Spleen (tissue), 11 donors: ENCODE results near the gene KLHL30. TPM values are rescaled to one million over a fixed set of nuclear protein-coding genes. Genes with fewer than 3 reads are reported as not detected.

Experiments used
- DNase-seq: peaks from one replicate; pipeline ENCODE4 v3.0.0-alpha.2; 2020
- H3K27ac ChIP-seq, 8 donors: fragments of 200-600 bp; sonication (generic) in 7 of 8; 1 replicate in 4 of 8; 2 replicates in 4 of 8; pipeline versions ENCODE4 v1.5.0 to v1.8.0; 2016 to 2021; ENCODE audit warnings: inconsistent platforms in 4 of 8, mild to moderate bottlenecking in 4 of 8, moderate library complexity in 1 of 8
- H3K27me3 ChIP-seq, 7 donors: fragments of 200-600 bp; sonication (generic) in 6 of 7; replicated peaks in 1 of 7; 1 replicate in 4 of 7; 2 replicates in 3 of 7; pipeline versions ENCODE4 v1.5.0 to v1.8.0; 2016 to 2021; ENCODE audit warnings: inconsistent platforms in 3 of 7, mild to moderate bottlenecking in 1 of 7
- H3K36me3 ChIP-seq, 6 donors: fragments of 200-600 bp; sonication (generic) in 5 of 6; 1 replicate in 4 of 6; 2 replicates in 2 of 6; pipeline versions ENCODE4 v1.5.0 to v1.8.0; 2016 to 2021; ENCODE audit warnings: inconsistent platforms in 2 of 6
- H3K4me1 ChIP-seq, 6 donors: fragments of 200-600 bp; sonication (generic) in 5 of 6; 1 replicate in 3 of 6; 2 replicates in 3 of 6; pipeline versions ENCODE4 v1.5.0 to v1.8.0; 2016 to 2021; ENCODE audit warnings: inconsistent platforms in 3 of 6
- H3K4me3 ChIP-seq, 8 donors: fragments of 200-600 bp; sonication (generic) in 7 of 8; 1 replicate in 4 of 8; 2 replicates in 4 of 8; pipeline versions ENCODE4 v1.5.0 to v1.8.0; 2016 to 2021; ENCODE audit warnings: inconsistent platforms in 4 of 8, mild to moderate bottlenecking in 4 of 8, moderate library complexity in 2 of 8
- H3K9me3 ChIP-seq, 8 donors: fragments of 200-600 bp; sonication (generic) in 7 of 8; 1 replicate in 4 of 8; 2 replicates in 4 of 8; pipeline versions ENCODE4 v1.5.0 to v1.8.0; 2016 to 2021; ENCODE audit warnings: inconsistent platforms in 4 of 8
- POLR2A ChIP-seq, 3 donors: fragments of 450-650 bp; IDR thresholded peaks; one replicate each; pipeline ENCODE4 v1.5.1; 2017; ENCODE audit warnings: antibody characterized with exemption in 3 of 3, mild to moderate bottlenecking in 1 of 3
- POLR2AphosphoS5 ChIP-seq, 3 donors: sonication (generic); formaldehyde crosslinking; IDR thresholded peaks; one replicate each; pipeline ENCODE4 v1.5.1; 2017; ENCODE audit warnings: antibody characterized with exemption in 3 of 3
- WGBS, 5 donors: extraction: QIAGEN DNeasy Blood & Tissue Kit in 3 of 5; methylation state at CpG; one replicate each; pipeline versions ENCODE4 v1.1.5 to v1.1.7; 2013 to 2018; 5-methylcytosine and 5-hydroxymethylcytosine counted together
- intact Hi-C: fragments of 100-400 bp; cut with DNase I; formaldehyde crosslinking; loops from one replicate; pipeline ENCODE4 v1.15.0; 2023; ENCODE audit warnings: low total_unique reads
- polyA plus RNA-seq, 3 donors: library from polyadenylated mRNA; stranded (reverse); fragments of 200-250 nt; gene quantifications; one replicate each; pipeline ENCODE4 v1.2.1, GENCODE V29; 2013
- total RNA-seq, 7 donors: library from RNA; depleted of rRNA in 3 of 7; stranded (reverse); fragments of >200 nt in 3 of 7; fragmentation: NEBNext Ultra II Directional in 4 of 7; extraction: Animal tissue kit (Norgen Biotek cat#: 25700) in 4 of 7; gene quantifications; one replicate each; pipeline versions ENCODE4 v1.1.0 to v1.2.1, GENCODE V29; 2016 to 2021
- TF ChIP-seq, protein P1 (sequence below), 11 experiments: fragments of 200-600 bp in 7 of 11; fragments of 450-650 bp in 4 of 11; sonication (generic) in 4 of 11; IDR thresholded peaks in 8 of 11; conservative IDR thresholded peaks in 3 of 11; 1 replicate in 7 of 11; 2 replicates in 4 of 11; pipeline versions ENCODE4 v1.4.0 to v1.8.0; 2016 to 2021; ENCODE audit warnings: antibody characterized with exemption in 11 of 11, inconsistent platforms in 4 of 11, mild to moderate bottlenecking in 1 of 11
- donor health status: healthy with polysubstance abuse.
- donor health status: DM: no; HTN: no; CAD: no; lungs with moderate emphysema.
- donor health status: DM: no; HTN: no; CAD: no.
- donor health status: Bipolar disorder and iron deficiency.
- donor health status: healthy.
- donor health status: DM: no; HTN: no; CAD: no.
- donor health status: DM: yes; HTN: yes; CAD: no.

Gene KLHL30
- total and polyA plus RNA-seq, 10 donors: 0.09 to 0.85 (median 0.23) TPM; not detected in 2

DNA sequence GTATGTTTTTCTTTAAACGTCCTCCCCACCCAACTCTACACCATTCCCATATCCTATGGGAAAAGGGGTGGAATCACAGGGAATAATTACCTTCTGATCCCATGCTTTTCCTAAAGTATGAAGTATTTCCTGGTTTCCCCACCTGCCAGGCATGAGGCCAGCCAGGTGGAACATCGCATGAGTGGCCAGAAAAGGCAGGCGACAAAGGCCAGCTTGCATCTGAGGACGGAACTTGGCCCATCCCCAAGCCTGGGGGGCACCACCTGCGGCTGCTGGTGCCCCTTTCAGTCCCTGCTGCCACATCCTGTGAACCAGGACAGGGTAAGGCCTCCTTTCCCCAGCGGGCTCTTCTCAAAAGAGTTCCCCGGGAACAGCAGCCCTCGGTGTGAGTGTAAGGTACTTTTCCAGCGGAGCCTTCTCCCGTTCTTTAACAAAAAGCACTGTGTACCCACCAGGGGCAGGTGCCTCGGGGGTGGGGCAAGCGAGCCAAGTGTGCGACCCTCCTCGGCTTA is 19.1 kb downstream of the KLHL30 start:
- Histone ChIP-seq H3K4me1 (peaks cover 0 to 32% (median 24%) of the 10 kb centered on the region in 6 donors), H3K9me3 (no peaks in the 10 kb centered on the region), H3K27ac (no peak overlapping the region), H3K27me3 (peaks cover 0 to 51% (median 17%) of the 10 kb centered on the region in 7 donors), H3K36me3 (no peaks in the 10 kb centered on the region), H3K4me3 (no peak overlapping the region)
- TF ChIP-seq, protein P1, sequence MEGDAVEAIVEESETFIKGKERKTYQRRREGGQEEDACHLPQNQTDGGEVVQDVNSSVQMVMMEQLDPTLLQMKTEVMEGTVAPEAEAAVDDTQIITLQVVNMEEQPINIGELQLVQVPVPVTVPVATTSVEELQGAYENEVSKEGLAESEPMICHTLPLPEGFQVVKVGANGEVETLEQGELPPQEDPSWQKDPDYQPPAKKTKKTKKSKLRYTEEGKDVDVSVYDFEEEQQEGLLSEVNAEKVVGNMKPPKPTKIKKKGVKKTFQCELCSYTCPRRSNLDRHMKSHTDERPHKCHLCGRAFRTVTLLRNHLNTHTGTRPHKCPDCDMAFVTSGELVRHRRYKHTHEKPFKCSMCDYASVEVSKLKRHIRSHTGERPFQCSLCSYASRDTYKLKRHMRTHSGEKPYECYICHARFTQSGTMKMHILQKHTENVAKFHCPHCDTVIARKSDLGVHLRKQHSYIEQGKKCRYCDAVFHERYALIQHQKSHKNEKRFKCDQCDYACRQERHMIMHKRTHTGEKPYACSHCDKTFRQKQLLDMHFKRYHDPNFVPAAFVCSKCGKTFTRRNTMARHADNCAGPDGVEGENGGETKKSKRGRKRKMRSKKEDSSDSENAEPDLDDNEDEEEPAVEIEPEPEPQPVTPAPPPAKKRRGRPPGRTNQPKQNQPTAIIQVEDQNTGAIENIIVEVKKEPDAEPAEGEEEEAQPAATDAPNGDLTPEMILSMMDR (IDR thresholded peaks at IDR 0.05 in 8 of 11, conservative IDR thresholded peaks at IDR 0.05 in 3 of 11): no peak
- TF ChIP-seq POLR2A (IDR thresholded peaks at IDR 0.05) (no peak), POLR2AphosphoS5 (IDR thresholded peaks at IDR 0.05) (no peak)
- no peak for DNase-seq
- intact Hi-C loops: no loop called here
- WGBS, 5 donors: 82 to 85% (median 82%) methylated on average over 14 of the region's 14 CpGs

DNA sequence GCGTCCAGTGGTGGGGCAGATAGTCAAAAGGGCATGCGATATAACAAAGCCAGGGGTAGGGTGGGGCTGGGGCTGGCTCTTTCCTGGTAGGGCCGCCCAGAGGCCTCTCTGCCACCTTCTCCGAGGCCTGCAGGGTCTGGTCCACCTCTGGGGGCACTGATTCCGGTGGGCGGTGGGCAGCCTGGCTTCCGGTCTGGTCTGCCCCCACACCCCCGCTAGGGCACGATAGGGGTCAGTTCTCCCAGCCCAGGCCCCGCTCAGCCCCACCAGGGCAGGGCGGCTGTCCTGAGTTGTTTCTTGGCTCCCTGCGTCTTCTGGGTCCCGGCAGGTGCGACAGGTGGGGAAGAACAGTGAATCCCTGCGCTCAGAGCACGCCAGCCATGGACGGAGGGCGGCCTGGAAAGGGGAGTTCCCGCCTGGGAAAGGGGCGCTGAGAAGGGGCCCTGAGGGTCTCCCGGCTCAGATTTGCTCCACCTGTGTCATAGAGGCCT is 19.6 kb downstream of the KLHL30 start:
- TF ChIP-seq POLR2A (IDR thresholded peaks at IDR 0.05): no peak
- TF ChIP-seq, protein P1 (IDR thresholded peaks at IDR 0.05 in 8 of 11, conservative IDR thresholded peaks at IDR 0.05 in 3 of 11): no peak
- TF ChIP-seq POLR2AphosphoS5 (IDR thresholded peaks at IDR 0.05): no peak
- Histone ChIP-seq H3K27me3 (peaks cover 0 to 56% (median 21%) of the 10 kb centered on the region in 7 donors), H3K36me3 (no peaks in the 10 kb centered on the region), H3K9me3 (no peaks in the 10 kb centered on the region), H3K27ac (no peak overlapping the region), H3K4me3 (no peak overlapping the region), H3K4me1 (peaks cover 0 to 33% (median 24%) of the 10 kb centered on the region in 6 donors)
- peak; percentile 69 for DNase-seq
- intact Hi-C loops: no loop called here
- 66 to 73% (median 68%) methylated on average over 15 to 21 of the region's 21 CpGs for WGBS, 5 donors

- Histone ChIP-seq H3K27me3 (peaks cover 0 to 62% (median 26%) of the 10 kb centered on the region in 7 donors), H3K4me1 (peaks cover 0 to 38% (median 28%) of the 10 kb centered on the region in 6 donors), H3K9me3 (no peaks in the 10 kb centered on the region), H3K4me3 (peak within 1 kb of the TSS in 6 of 8 donors; percentile 0 to 66 (median 32)), H3K36me3 (no peaks in the 10 kb centered on the region), H3K27ac (no peak within 1 kb of the TSS)
- DNase-seq: peak; percentile 84
- intact Hi-C loops: no loop called here
- 9 to 30% (median 17%) methylated on average over 14 to 55 of the region's 61 CpGs for WGBS, 5 donors
- TF ChIP-seq POLR2A (IDR thresholded peaks at IDR 0.05): no peak
- TF ChIP-seq, protein P1 (IDR thresholded peaks at IDR 0.05 in 8 of 11, conservative IDR thresholded peaks at IDR 0.05 in 3 of 11): peak in 6 of 11 experiments; percentile 29 to 74 (median 66)
Observed at GRCh38 chr2:238158509-238159070, 20.1 kb downstream of the KLHL30 start, which contains the start of gene ERFE. Gene ERFE, plus strand, starts transcription at chr2:238158970. Its CDS starts 38 bp downstream, at chr2:238159008.

DNA sequence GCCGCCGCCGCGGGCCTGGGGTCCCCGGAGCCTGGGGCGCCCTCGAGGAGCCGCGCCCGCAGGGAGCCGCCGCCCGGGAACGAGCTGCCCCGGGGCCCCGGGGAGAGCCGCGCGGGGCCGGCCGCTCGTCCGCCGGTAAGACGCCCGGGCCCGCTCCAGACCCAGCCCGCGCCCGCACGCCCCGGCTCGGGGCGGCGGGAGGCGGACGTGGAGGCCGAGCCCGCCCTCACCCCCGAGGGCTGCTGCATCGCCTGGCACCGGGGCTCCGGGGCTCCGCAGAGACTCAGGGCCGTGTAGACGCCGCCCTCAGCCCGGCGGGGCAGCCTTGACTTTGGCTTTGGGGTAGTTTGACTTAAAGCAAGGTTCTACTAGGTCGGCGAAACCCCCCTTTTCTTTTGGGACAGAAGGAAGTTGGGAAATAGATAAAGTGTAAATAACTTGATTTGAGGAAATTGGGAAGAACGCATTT is 20.6 kb downstream of the KLHL30 start:
- H3K27me3 ChIP-seq: peaks cover 0 to 67% (median 31%) of the 10 kb centered on the region in 7 donors
- 1 to 2% (median 2%) methylated on average over 29 to 52 of the region's 52 CpGs for WGBS, 5 donors
- H3K9me3 ChIP-seq: no peaks in the 10 kb centered on the region
- peaks cover 0 to 43% (median 33%) of the 10 kb centered on the region in 6 donors for H3K4me1 ChIP-seq
- H3K4me3 ChIP-seq: peak overlapping the region in 6 of 8 donors; percentile 0 to 66 (median 32)
- H3K36me3 ChIP-seq: no peaks in the 10 kb centered on the region
- intact Hi-C loops: no loop called here
- TF ChIP-seq POLR2A (IDR thresholded peaks at IDR 0.05) (no peak), POLR2AphosphoS5 (IDR thresholded peaks at IDR 0.05) (no peak)
- TF ChIP-seq, protein P1 (IDR thresholded peaks at IDR 0.05 in 8 of 11, conservative IDR thresholded peaks at IDR 0.05 in 3 of 11): no peak
- peak; percentile 78 for DNase-seq
- H3K27ac ChIP-seq: no peak overlapping the region
